ENCODE data around the gene HID1. TPM values are rescaled to one million over a fixed set of nuclear protein-coding genes. Genes with fewer than 3 reads are reported as not detected.

HID1 gene, protein sequence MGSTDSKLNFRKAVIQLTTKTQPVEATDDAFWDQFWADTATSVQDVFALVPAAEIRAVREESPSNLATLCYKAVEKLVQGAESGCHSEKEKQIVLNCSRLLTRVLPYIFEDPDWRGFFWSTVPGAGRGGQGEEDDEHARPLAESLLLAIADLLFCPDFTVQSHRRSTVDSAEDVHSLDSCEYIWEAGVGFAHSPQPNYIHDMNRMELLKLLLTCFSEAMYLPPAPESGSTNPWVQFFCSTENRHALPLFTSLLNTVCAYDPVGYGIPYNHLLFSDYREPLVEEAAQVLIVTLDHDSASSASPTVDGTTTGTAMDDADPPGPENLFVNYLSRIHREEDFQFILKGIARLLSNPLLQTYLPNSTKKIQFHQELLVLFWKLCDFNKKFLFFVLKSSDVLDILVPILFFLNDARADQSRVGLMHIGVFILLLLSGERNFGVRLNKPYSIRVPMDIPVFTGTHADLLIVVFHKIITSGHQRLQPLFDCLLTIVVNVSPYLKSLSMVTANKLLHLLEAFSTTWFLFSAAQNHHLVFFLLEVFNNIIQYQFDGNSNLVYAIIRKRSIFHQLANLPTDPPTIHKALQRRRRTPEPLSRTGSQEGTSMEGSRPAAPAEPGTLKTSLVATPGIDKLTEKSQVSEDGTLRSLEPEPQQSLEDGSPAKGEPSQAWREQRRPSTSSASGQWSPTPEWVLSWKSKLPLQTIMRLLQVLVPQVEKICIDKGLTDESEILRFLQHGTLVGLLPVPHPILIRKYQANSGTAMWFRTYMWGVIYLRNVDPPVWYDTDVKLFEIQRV
- 10 to 100 TPM in 1 of 2 experiments, 1 to 10 TPM in 1; 9.5 to 15.0 TPM for total RNA-seq
- polyA plus RNA-seq: 1 to 10 TPM; 4.2 to 6.9 (median 4.7) TPM
- 1.4 to 14.8 (median 10.2) reads per million in 6 experiments for total RNA-seq

DNA sequence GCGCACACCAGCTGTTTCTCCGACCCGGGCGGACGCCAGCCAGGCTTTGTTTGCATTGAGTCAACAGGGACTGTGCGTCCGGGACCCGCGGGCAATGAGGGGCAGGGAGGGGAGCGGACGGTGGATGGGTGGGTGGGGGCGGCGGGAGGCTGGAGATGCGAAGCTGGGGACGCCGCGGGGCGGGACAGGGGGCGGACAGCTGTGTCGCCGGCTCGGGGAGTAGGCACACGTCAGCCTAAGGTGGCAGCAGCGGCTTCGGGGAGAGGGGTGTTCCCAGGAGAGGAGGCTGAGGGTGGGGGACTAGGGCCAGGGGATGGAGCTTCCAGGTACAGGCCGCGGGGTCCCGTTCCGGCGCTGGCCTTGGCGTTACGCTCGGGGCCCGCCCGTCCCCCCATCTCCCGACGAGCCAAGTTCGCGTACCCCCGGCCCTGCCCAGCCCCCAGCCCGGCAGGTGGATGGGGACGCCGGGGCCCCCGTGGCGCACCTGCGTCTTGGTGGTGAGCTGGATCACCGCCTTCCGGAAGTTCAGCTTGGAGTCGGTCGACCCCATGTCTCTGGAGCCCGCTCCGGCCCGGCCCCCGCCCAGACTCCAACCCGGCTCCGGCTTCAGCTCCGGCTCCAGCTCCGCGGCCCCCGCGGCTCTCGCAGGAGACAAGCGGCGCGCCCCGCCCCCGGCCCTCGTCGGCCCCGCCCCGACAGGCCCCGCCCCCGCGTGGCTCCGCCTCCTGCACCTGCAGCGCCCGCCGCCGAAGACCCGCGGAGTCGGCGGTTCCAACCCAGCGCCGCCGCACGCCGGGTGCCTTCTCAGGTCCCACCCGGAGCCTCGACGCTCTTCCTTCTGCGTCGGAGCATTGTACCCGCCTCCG is at the start of gene HID1:
Gene HID1 (minus strand): TSS at position 653 of the 866 bp plus-strand sequence. CDS start 103 bp downstream, at position 550.
- H3K4me1 Mint-ChIP-seq: peaks cover 4 to 17% (median 14%) of the 10 kb centered on the region in 4 donors
- H3K27me3 Mint-ChIP-seq: peaks cover 0 to 15% (median 0%) of the 10 kb centered on the region in 5 donors
- no peaks in the 10 kb centered on the region for H3K9me3 Mint-ChIP-seq
- H3K4me3 Mint-ChIP-seq: peak within 1 kb of the TSS; percentile 77 to 95 (median 88)
- ATAC-seq: peak; percentile 86 to 90
- H3K27ac Mint-ChIP-seq: peak within 1 kb of the TSS; percentile 52 to 94 (median 81)
- peak; percentile 60 to 92 (median 78) for DNase-seq
- POLR2A ChIA-PET: interaction anchor here (1.0 to 3.0 kb wide), 10 partner anchors 10 to 140 kb away, joined by 3 to 16 read pairs (median 6); partner anchors contain the start of genes ATP5PD, CDR2L, KCTD2 and MRPL58
- no peaks in the 10 kb centered on the region for H3K36me3 Mint-ChIP-seq

DNA sequence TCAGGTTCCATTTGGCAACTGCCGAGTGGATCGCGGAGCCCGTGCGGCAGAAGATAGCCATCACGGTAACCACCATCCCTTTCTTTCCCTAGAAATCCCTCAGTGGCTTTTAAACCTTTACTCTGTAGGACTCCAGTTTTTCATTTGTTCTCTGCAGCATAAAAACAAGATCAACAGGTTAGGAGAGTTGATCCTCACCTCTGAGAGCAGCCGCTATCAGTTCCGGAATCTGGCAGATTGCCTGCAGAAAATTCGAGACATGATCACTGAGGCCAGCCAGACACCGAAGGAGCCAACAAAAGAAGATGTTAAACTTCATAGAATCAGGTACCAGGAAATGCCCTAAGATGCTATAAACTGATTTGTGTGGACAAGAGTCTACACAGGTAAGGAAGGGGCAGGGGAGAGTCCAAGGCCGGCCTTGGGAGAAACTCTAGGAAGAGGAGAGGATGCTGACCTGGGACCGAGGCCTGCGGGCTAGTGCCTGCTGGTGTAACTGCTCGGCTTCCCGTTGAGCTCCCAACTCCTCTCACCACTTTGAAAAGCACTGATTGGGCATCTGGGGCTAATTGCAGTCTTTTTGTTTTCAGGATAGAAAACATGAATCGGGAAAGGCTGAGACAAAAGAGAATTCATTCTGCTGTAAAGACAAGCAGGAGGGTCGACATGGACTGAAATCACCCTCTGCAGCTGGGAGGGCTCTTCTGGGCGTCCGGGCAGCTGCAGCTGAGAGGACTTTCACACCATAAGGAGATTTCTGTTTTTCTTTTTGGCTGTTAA is 48.0 kb upstream of the HID1 start:
- H3K9me3 Mint-ChIP-seq: peaks cover 0 to 3% (median 0%) of the 10 kb centered on the region in 9 donors
- H3K4me1 Mint-ChIP-seq: peaks cover 9 to 37% (median 16%) of the 10 kb centered on the region in 4 donors
- POLR2A ChIA-PET: no interaction called here
- no peaks in the 10 kb centered on the region for H3K27me3 Mint-ChIP-seq
- peak overlapping the region in 1 of 10 donors; percentile 8 for H3K27ac Mint-ChIP-seq
- no peak overlapping the region for H3K4me3 Mint-ChIP-seq
- ATAC-seq (no peak), DNase-seq (no peak)
- peaks cover 0 to 65% (median 21%) of the 10 kb centered on the region in 3 donors for H3K36me3 Mint-ChIP-seq

DNA sequence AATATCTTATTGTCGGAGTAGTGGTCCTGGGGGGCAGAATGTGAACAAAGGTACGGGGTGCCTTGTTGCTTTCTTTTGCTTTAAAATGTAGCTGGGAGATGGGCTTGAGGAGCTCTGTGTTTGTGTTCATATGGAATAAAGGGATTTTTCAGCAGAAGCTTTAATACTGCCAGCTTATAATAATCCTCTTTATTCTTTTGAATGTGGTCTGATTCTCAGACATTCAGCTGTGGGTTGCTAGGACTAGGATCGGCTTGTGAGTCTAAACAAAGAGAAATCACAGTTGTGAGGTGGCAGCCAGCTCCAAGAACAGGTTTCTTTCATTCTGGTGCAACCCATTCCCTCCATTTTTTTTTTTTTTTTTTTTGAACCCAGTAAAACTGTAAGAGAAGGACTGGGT is 47.2 kb upstream of the HID1 start:
- H3K27ac Mint-ChIP-seq: peak overlapping the region in 1 of 10 donors; percentile 48
- peaks cover 11 to 37% (median 13%) of the 10 kb centered on the region in 4 donors for H3K4me1 Mint-ChIP-seq
- peaks cover 0 to 67% (median 21%) of the 10 kb centered on the region in 3 donors for H3K36me3 Mint-ChIP-seq
- no peaks in the 10 kb centered on the region for H3K27me3 Mint-ChIP-seq
- no peak overlapping the region for H3K4me3 Mint-ChIP-seq
- POLR2A ChIA-PET: interaction anchor here (1.2 kb wide), 1 partner anchor 9 kb away, joined by 5 read pairs; no protein-coding TSS in a partner anchor
- no peak for DNase-seq
- no peak for ATAC-seq
- H3K9me3 Mint-ChIP-seq: no peaks in the 10 kb centered on the region

DNA sequence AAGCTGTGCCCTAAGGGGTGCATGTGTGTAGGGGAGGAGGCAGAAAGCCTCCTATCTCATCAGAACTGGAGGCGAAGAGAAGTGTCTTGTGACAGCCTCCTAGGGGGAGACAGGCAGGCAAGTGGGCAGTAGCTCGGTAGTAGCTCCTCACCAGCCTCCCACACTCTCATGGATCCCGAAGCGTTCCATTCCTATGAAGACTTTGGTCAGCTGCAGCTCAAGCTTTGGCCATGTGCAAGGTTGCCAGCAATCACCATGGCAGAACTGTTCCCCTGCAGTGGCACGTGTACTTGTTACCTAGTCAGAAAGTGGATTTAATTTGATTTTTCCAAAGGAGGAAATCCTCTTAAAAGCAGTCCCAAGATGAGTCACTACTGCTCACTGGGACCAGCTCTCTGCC is 46.6 kb upstream of the HID1 start:
- POLR2A ChIA-PET: interaction anchor here (0.6 to 1.2 kb wide), 2 partner anchors 8 to 90 kb away, joined by 3 to 5 read pairs; partner anchors contain the start of gene ARMC7
- H3K27me3 Mint-ChIP-seq: no peaks in the 10 kb centered on the region
- ATAC-seq: no peak
- H3K4me3 Mint-ChIP-seq: no peak overlapping the region
- peak overlapping the region in 1 of 10 donors; percentile 40 for H3K27ac Mint-ChIP-seq
- H3K4me1 Mint-ChIP-seq: peaks cover 14 to 35% (median 14%) of the 10 kb centered on the region in 4 donors
- no peak for DNase-seq
- H3K36me3 Mint-ChIP-seq: peaks cover 0 to 68% (median 21%) of the 10 kb centered on the region in 3 donors
- H3K9me3 Mint-ChIP-seq: no peaks in the 10 kb centered on the region

DNA sequence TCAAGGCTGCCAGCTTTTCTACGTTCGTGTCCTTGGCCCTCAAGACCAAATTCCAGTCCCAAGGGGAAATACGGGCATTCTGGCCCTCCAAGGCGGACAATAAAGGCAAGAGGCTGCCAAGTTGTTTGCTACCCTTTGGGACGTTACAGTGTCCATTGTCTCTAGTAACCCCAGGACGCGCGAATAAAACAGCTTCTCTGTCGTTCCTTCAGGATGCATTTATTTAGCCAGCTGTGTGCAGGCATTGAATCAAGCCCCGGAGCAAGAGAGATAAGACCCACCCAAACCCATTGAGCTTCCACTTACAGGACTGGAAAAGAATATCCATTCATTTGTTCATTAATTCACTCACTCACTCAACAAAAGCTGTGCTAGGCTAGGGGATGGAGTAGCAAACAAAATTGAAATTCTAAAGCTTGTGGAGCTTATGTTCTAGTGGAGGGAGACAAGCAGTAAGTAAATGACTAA is 40.6 kb upstream of the HID1 start:
- Mint-ChIP-seq H3K36me3 (peaks cover 0 to 25% (median 4%) of the 10 kb centered on the region in 3 donors), H3K4me1 (peaks cover 21 to 37% (median 32%) of the 10 kb centered on the region in 4 donors), H3K27ac (peak overlapping the region; percentile 87 to 97 (median 94)), H3K27me3 (no peaks in the 10 kb centered on the region), H3K4me3 (peak overlapping the region; percentile 89 to 97 (median 94)), H3K9me3 (no peaks in the 10 kb centered on the region)
- POLR2A ChIA-PET: interaction anchor here (0.7 to 4.0 kb wide), 26 partner anchors 10 to 269 kb away, joined by 3 to 76 read pairs (median 6); partner anchors contain the start of genes ARMC7, ATP5PD, CDR2L and HID1
- ATAC-seq: no peak
- DNase-seq: no peak

DNA sequence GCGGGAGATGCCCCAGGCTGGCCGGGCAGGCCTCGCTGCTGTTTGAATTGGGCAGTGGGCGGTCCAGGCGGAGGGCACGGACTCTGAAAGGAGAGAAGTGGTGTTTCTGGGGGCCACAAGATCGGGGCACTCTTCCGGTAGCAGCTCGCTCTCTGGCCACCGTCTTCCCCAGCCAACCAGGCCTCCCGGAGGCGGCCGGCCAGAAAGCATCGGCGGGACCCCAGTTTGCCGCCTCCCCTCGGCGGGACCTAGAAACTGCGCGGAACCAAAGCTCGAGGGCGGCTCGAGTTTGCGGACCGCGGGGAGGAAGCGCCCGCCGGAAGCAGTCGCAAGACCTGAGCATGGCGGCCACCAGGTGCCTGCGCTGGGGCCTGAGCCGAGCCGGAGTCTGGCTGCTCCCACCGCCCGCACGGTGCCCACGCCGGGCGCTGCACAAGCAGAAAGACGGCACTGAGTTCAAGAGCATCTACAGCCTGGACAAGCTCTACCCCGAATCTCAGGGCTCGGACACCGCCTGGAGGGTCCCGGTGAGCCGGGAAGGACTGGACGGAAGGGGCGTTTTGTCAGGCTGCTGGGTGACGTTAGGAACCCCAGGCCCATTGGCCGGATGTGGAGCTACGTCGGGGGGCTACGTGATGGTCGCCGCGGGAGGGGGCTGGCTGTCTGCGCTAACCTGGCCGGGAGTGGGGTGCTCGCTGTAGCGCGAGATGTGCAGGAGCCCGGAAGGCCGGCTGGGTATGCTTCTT is 40.0 kb upstream of the HID1 start, which contains the start of gene MRPL58:
Gene MRPL58 (plus strand): TSS at position 325 of the 746 bp plus-strand sequence. CDS start 17 bp downstream, at position 342.
- H3K27me3 Mint-ChIP-seq: no peaks in the 10 kb centered on the region
- POLR2A ChIA-PET: interaction anchor here (0.5 to 4.0 kb wide), 29 partner anchors 10 to 597 kb away, joined by 3 to 76 read pairs (median 6); partner anchors contain the start of genes ARMC7, ATP5PD, CDR2L and GGA3
- ATAC-seq (peak; percentile 92 to 94), DNase-seq (peak; percentile 62 to 88 (median 78))
- H3K27ac Mint-ChIP-seq: peak within 1 kb of the TSS; percentile 87 to 97 (median 94)
- peaks cover 0 to 21% (median 4%) of the 10 kb centered on the region in 3 donors for H3K36me3 Mint-ChIP-seq
- H3K4me1 Mint-ChIP-seq: peaks cover 21 to 36% (median 32%) of the 10 kb centered on the region in 4 donors
- no peaks in the 10 kb centered on the region for H3K9me3 Mint-ChIP-seq
- H3K4me3 Mint-ChIP-seq: peak within 1 kb of the TSS; percentile 89 to 97 (median 94)

DNA sequence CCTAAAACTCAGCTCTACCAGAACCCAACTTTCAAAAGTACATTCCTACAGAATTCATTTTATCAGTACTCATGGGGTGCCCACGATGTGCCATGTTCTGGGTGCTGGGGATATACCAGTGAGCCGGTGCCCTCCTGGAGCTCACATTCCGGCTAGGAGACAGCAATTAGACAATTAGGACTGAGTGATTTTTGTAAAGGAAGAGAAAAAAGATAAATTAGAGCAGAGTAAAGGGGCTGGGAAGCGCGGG is 39.5 kb upstream of the HID1 start:
- H3K9me3 Mint-ChIP-seq: no peaks in the 10 kb centered on the region
- H3K27me3 Mint-ChIP-seq: no peaks in the 10 kb centered on the region
- peaks cover 0 to 18% (median 4%) of the 10 kb centered on the region in 3 donors for H3K36me3 Mint-ChIP-seq
- peaks cover 21 to 36% (median 32%) of the 10 kb centered on the region in 4 donors for H3K4me1 Mint-ChIP-seq
- peak overlapping the region; percentile 89 to 97 (median 94) for H3K4me3 Mint-ChIP-seq
- DNase-seq (no peak), ATAC-seq (no peak)
- peak overlapping the region; percentile 58 to 97 (median 94) for H3K27ac Mint-ChIP-seq
- POLR2A ChIA-PET: interaction anchor here (0.5 to 4.0 kb wide), 20 partner anchors 13 to 597 kb away, joined by 3 to 76 read pairs (median 12); partner anchors contain the start of genes ARMC7, ATP5PD, CDR2L and GGA3

DNA sequence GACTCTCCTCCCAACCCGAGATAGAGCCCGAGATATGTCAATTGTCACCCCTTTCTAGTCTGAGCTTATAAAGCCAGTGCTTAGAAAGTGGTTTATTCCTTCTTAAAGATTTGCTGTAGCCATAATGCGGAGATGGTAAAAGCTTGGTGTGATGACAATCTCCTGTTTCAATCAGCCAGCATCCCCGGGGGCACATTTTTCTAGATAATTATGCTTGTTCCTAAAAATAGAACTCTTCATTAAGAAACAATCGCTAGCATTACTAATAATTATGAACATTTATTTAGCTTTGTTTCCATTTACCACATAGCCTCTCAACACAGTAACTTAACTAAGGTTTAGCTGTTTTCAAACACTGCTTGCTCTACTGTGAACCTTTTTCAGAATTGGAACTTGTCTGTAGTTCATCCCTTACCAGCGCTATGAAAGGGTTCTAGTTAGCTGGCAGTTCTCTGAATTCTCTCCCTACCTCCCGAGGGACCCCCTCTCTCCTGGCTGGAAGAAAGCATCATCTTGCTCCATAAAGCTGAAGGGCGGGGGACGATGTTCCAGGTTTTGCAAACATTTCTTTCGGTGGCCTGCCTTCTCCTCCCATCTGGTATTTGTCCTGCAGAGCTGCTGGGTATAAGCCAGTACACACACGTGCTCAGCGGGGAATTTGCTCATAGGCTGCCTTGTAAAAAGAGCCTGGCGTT is 39.0 kb upstream of the HID1 start:
- Mint-ChIP-seq H3K9me3 (no peaks in the 10 kb centered on the region), H3K27ac (peak overlapping the region in 9 of 10 donors; percentile 8 to 97 (median 94)), H3K27me3 (no peaks in the 10 kb centered on the region), H3K4me1 (peaks cover 21 to 33% (median 30%) of the 10 kb centered on the region in 4 donors), H3K4me3 (peak overlapping the region; percentile 89 to 97 (median 94)), H3K36me3 (peaks cover 0 to 13% (median 0%) of the 10 kb centered on the region in 3 donors)
- ATAC-seq: no peak
- POLR2A ChIA-PET: interaction anchor here (0.5 to 4.0 kb wide), 20 partner anchors 8 to 1742 kb away, joined by 3 to 76 read pairs (median 7); partner anchors contain the start of genes ARMC7, ATP5PD, CDR2L and GGA3
- DNase-seq: no peak

DNA sequence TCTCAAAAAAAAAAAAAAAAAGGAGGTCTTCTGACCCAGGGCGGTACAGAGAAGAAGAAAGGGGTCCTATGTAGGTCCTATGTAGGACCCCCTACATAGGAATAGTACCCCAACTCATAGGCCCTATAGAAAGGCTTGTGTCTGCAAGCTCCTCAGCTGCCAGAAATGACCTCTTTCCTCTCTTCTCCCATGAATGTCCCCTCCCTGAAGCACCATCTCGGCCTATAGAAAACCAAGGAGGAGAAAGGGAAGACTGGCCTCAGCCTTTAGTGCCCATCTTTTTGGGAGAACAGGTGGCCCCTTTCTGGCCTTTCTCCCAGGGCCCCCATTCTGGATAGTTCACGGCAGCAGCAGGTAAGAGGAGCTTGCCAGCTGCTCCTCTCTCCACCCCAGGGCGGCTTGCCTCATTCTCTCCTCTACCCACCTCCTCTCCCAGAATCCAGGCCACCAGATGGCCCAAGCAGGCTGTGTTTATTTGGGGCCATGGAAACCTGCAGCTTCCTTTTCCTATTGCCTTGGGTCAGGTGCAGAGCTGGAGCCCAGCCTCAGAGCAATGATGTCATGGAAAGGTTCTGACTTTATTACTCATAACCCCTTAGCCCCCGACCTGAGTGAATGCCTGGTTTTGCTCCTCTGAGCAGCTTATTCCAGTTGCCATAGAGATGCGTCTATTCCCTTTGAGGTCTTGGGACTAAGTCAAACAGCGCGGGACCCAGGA is 38.3 kb upstream of the HID1 start:
- POLR2A ChIA-PET: interaction anchor here (0.5 to 4.0 kb wide), 15 partner anchors 9 to 1742 kb away, joined by 3 to 76 read pairs (median 8); partner anchors contain the start of genes ATP5PD, CDR2L, GGA3 and HID1
- Mint-ChIP-seq H3K9me3 (no peaks in the 10 kb centered on the region), H3K36me3 (peaks cover 0 to 8% (median 0%) of the 10 kb centered on the region in 3 donors), H3K27ac (peak overlapping the region in 7 of 10 donors; percentile 52 to 96 (median 75)), H3K27me3 (peaks cover 0 to 2% (median 0%) of the 10 kb centered on the region in 5 donors), H3K4me3 (peak overlapping the region in 7 of 10 donors; percentile 31 to 97 (median 51)), H3K4me1 (peaks cover 19 to 28% (median 26%) of the 10 kb centered on the region in 4 donors)
- no peak for DNase-seq
- ATAC-seq: no peak

Measured in naive thymus-derived CD8-positive, alpha-beta T cell (primary cell).